Globus pallidus (tissue), 1 donor: Measurements from ENCODE around the gene GNB5.
"Not testable (repeated sequence)": the region's sequence is repeated elsewhere in the genome, so short reads cannot be mapped to it uniquely, and the experiment has no call there.

Source experiments
- DNase-seq: peaks from one replicate; pipeline ENCODE4 v3.0.0-alpha.2; 2015; ENCODE audit warnings: low spot score

The GNB5 gene

DNA sequence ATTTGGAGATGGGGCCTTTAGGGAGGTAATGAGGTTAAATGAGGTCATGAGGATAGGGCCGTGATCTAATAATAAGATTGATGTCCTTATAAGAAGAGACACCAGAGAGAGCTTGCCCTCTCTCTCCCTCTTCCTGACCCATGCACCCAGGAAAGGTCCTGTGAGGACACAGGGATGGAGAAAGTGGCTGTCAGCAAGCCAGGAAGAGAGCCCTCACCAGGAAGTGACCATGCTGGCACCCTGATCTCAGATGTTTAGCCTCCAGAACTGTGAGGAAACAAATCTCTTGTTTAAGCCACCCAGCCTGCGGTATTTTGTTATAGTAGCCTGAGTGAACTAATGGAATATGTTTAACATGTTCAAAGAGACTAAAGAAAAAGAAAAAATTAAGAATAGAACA lies 15.3 kb upstream of the GNB5 start:
- no peak for DNase-seq

DNA sequence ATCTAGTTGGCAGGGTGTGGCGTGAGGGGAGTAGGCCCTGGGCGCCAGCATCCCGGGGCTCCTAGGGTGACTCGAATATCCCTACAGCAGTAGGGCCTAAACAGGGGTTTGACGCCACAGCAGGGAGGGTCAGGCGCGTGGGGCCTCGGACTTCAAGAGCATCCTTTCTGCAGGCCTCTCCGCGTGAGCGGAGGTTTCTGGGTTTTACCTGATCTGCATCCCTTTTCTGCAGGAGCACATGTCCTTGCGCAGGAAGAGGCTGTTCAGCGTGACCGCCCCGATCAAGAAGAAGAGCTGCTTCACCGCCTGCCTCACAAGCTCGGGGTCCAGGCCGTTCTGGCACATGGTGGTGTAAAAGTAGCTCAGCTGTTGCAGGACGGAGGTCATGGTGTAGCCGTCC lies 13.5 kb upstream of the GNB5 start:
- no peak for DNase-seq

DNA sequence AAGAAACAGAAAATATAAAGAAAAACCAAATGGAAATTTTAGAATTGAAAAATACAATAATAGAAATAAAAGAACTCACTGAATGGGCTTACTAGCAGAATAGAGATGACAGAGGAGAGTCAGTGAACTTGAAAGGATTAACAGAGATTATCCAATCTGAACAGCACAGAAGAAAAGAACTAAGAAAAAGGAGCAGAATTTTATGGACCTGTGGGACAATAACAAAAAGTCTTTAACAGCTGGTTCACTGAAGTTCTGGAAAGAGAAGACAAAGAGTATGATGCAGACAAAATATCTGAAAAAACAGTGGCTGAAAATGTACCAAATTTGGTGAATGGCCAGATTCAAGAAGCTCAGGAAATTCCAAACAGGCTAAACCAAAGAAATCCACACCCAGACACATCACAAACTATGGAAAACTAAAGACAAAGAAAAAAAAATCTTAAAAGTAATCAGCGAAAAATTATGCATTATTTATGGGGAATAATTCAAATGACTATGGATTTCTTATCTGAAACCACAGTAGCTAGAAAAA lies 9.7 kb upstream of the GNB5 start:
- no peak for DNase-seq

DNA sequence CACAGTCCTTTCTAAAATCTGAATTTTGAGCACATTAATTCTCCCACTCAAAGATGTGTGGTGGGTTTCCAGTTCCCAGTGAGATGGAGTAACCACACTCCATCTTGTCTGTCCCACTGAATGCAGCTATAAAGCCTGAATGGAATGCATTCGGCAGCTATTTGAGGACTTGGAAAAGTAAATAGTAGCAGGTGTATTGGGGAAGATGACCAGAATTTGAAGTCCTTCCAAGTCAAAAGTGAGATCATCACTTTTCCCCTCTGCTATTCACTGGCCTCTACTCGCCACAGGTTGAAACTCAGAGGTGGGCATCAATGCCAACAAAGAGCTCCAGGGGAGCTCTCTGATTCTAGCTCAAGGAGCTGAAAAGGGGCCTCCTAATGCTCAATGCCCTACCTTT lies 8.1 kb upstream of the GNB5 start:
- DNase-seq = no peak

DNA sequence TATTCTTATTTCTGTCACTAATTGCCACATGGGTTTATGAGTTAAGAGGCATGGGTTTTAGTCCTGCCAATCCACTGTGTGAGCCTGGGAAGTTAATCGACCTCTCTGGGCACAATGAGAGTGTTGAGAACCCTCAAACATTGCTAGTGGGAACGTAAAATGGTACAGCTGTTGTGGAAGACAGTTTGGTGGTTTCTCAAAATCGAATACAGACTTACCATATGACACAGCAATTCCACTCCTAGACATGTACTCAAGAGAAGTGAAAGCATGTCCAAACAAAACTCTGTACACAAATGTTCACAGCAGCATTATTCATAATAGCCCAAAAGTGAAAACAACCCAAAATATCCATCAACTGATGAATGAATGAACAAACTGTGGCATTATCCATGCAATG lies 5.7 kb upstream of the GNB5 start:
- no peak for DNase-seq

DNA sequence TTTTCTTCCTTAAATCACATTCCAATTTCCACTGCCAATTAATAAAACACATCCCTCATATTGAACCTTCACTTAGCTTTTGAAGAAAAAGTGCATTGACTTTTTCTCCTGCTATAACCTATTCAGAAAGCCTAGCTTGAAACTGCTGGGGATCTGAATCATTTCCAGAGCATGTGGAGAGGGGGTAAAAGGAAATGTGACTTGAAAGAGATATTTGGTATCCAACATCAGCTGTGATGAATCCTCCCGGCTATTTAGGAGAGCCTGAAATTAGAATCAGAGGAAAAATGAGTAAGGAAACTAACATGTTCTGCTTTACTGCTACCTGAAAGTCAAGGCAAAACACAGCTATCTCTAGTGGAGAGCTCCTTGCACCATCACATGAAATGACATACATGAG lies 2.6 kb upstream of the GNB5 start:
- DNase-seq = no peak

DNA sequence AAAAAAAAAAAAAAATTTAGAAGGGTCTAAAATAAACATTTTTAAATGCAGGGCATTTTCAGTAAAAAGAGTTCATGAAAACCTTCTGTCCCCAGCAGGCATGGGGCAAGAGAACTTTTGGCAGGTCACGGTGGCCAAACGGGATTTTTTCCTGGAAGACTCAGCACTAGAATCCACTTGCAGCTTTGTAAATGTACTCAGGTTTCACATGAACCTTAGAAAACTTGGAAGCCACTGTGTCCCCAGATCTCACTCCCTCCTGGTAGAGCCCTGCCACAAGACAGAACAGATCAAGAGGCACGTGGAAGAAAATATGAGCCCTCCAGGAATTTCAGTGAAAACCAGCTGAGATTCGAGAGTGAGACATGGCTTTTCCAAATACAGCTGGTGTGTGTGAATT lies 2.1 kb upstream of the GNB5 start:
- no peak for DNase-seq

DNA sequence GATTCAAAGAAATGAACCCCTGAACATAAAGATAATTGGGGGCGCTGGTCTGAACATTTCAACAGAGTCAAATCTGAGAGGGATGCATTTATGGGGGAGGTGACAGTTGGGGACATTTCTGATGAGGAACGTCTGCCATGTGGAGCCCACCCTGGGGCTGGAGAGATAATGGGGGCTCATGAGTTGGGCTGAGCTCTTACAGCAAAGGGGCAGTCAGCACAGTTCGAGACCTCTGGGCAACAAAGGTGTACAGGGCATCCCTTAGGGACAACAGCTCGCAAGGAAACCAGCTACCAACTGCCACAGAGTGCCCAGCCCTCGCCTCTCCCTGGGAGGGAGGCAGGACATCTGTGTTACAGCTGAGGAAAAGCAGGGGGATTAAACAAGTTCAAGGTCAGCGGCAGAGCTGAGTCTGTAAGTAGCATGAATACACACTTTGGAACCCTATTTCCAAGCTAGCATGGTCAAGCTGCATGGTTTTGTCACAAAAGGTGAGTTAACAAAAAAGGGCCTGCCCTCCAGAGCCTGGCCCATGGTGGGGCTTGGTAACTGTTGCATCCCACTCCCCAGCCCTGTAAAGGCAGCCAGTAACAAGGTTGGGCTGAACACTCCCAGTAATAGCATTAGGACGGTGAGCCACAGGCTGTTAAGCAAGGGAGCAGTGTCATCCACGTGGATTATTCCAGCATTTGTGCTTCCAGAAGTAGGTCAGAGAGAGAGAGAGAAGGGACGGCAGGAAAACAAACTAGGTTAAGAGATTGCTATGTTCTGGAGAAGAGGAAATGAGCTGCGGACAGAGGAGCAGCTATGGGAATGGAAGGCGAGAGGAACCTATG lies 4.3 kb downstream of the GNB5 start:
- no peak for DNase-seq

DNA sequence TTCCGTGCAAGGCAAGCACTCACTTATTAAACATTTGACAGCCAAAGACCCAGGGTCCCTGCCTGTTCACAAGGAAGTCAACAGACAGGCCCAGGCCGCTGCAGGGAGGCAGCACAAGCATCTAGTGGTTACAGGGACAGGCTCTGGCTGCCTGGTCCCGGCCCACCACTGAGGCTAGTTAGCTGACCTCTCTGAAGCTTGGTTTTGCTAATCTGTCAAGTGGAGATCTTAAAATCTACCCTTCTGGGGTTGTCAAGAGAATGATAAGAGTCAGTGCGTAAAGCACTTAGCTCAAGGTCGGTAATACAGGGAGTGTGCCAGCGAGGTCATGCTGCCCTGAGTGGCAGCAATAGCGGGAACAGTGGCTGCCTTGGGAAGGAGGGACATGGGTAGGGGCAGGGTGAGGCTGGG lies 6.0 kb downstream of the GNB5 start:
- no peak for DNase-seq

DNA sequence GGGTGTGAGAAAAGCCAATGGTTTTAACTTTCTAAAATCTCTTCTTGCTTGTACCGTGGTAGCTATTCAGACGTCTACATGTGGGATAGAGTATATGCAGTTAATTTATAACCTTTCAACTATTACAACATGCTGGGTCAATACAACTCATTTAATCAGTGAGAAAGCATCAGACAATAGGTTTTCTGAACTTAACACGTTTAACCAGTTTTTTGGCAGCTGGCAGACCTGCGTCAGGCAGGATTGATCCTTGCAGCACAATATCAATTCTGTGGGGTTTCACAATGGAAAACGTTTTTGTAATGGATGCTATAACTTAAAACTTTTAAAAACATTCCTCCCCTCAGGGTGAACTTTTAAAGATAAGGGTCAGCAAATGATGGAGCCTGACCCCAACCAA lies 6.5 kb downstream of the GNB5 start:
- no peak for DNase-seq

DNA sequence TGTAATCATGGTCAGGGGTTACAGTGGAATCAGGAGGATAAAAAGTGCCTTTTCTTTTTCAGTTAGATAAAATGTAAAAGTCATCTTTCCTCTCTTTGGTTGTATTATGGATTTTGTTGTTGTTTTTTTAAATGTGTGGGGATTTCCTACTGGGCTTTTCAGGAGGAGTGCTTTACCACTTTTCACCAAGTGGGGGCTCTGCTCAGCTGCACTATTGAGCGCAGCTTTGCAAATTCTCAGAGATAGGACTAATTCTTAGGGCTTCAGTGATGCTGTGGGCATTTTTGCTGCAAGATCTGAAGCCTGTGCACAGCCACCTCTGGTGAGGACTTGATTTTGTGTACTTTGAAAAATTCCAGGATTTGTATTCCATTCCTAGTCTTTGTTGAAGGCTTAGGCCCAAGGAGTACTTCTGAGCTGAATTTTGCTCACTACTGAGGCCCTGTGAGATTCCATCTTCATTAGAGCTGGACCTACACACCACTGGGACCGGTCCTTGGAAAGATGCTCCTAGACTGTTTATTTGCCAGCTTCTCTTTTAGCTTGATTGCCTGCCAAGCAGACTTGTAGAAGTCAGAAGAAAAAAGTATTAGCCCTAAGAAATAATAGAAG lies 7.5 kb downstream of the GNB5 start:
- DNase-seq = peak; percentile 25

DNA sequence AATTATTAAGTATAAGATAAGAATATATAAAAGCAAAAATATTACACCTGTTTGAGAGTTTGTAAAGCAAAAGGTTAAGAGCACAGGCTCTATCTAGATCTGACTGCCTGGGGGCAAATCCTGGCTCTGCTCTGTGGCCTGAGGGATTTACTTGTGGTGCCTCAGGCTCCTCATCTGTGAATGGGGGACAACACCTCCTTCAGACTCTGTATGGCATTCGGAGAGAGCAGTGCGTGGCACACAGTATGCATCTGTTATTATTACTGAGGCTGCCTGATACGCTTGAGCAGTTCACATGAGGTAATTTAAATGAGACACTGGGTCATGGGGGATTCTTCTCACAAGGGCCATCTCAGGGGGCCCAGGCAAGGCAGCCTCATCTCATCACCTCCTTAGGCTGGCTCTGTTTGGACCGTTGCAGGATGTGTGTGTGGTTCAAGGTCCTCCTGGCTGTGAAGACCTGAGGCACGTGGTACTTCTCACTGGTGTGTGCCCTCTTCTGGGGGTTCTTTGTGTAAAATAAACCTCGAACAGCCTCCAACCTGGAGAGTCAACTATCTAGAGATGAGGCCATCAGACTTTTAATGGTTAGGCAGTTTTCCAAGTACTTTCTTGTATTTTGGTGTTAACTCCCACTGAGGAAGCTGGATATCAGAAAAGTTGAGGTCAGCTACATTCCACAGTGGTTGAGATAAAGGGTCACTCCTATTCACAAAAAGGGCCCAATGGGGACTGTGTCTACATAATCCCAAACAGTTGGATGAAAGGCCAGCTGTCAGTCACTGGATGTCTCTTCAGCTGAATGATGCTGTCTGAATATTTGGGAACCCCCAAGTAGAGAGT lies 9.0 kb downstream of the GNB5 start:
- no peak for DNase-seq

DNA sequence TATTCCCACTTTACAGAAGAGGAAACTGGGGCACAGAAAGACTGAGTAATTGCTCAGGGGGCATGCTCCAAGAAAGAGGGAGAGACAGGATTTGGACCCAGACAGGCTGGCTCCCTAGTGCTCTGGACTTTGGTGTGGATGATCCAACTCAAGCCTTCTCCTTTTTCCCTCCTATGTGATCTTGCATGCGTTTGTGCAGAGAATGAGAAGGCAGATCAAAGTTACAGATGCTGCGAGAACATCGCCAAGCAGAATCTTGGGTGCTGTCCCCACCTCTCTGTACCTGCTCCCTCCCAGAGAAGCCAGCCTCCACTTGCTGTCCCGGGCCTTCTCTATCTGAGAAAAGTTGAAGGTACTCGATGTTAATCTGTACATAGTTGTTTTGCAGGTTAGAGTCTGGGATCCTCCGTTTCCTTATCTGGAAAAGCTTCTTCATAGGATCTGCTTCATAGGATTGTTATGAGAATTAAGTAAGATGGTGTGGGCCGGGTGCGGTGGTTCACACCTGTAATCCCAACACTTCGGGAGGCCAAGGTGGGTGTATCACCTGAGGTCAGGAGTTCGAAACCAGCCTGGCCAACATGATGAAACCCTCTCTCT lies 10.2 kb downstream of the GNB5 start:
- DNase-seq = no peak

DNA sequence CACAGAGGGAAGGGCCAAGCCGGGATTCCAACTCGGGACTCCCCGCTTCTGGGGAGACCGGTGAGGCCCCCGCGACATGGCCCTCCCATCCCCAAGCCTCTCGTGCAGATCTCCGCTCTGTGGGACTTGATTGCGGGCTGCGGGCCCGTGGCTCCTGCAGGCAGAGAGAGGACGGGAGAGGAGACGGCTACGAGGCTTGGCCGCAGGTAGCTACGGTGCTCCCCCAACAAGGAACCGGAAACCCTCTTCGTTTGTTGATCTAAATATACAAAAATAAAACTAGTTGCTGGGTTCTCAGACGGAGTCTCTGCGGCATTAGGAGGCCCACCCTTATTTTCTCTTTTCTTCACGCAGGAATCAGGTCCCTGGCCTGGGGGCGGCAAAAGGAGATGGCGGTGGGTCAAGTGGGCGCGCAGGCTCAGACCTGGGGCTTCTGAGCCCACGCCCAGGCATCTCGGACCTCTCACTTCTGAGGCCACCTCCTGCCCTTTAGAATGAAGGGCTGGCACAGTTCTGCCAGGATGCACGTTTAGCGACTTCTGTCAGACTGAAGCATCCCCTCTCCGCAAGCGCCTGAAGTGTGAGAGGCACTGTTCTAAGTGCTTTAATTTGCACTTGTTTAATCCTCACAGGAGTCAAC lies 10.9 kb downstream of the GNB5 start:
- DNase-seq = no peak

DNA sequence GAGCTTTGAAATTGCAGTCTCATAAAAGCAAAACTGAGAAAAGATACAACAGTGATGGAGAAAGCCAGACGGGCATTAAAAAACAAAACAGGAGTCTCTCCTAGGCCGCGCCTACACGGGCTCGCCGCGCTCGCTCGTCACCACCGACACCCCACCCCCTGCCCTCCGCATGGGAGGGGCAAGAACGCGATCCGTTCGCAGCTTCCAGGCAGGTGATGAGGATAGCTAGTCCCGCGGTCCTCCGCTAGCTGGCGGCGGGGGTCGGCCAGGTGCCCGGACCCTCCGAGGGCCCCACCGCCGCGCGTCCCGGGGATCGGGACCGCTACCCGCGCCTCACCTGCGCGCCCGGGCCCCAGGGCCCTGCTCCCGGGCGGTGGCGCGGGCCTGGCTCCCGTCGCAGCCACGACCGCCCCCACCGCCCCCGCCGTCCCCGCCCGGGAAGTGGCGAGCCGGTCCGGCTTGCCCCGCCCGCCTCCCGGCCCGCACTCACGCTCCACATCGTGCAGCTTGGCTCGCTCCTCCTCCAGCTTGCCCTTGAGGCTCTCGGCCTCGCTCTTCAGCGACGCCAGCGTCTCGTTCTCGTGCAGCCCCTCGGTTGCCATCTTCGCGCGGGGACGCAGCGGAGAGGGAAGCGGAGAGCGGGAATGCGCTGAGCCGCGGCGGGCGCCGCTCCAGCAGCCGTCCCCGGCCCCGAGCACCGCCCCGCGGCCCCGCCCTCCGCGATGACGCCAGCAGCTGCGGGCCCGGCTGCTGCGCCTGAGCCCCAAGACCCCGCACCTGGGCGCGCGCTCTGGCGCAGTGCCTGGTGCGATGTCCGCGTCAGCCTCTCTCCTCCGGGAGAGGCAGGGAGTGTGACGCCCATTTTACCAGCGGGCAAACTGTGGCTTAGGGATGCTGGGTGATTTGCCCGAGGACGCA lies 11.7 kb downstream of the GNB5 start:
- DNase-seq = peak; percentile 67

DNA sequence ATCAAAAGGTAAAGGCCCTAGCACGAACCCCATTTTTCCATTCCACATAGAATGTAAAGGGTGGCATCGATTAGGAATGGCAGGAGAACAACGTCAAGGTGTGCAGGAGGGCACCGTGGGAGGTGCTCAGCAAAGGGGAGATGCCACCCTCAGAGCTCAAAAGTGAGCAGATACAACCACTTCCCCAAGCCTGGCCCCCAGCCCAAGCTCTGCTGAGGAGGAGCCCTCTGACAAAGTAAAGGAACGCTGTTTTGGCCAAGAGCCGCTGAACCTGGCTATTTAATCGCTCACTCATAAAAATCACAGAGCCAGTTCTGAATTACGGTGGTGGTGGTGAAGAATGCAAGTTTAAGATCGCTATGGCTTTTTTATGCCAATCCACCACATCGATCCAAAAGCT lies 12.4 kb downstream of the GNB5 start:
- DNase-seq = no peak

DNA sequence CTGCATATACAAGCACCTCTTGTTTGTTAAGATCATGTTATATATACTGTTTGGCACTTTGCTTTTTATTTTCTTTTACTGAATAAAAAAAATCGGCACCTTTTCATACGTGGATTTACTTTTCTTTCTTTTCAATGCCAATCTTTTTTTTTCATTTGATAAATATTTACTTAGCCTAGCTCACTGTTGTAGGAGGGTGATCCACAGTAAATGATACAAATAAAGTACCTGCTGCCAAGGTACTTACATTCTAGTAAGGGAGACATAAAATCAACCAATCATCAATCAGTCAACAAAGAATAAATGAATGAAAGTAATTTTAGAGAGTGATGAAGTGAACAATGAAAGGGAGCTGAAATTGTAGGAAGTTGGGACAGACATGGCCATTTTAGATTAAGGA lies 18.3 kb downstream of the GNB5 start:
- DNase-seq = no peak

DNA sequence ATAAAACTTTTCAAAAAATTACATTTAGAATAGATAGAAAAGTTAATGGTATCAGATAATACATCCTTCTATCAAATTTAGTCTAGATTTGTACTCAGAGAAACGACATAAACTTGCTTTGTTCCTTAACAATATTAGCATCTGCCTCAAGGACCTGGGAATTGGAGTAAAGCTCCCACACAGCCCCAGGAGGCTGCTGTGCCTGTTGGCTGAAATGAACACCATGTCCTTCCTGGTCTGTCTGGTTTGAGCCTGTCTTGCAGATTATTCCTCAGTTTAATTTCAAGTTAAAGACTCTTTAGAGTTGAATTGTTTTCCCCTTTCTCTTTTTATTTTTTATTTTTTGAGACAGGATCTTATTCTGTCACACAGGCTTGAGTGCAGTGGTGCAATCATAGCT lies 19.4 kb downstream of the GNB5 start:
- DNase-seq = no peak

DNA sequence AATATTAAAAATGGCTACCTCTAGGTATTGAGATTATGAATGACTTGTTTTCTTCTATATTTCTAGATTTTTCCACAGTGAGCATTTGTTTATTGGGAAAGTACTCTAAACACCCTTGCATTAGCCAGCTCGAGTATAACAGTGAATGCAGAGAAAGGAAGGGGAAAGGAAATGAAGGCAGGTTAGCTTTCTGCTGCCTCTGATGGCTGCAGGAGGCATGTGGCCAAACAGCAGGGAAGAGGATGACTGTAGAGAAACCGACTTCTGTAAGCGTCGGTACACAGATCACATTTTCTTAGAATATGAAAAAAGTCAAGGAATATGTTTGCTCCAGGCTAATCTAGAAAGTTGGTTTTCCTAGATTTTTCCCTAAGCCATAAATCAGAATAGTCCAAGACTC lies 19.8 kb downstream of the GNB5 start:
- no peak for DNase-seq

DNA sequence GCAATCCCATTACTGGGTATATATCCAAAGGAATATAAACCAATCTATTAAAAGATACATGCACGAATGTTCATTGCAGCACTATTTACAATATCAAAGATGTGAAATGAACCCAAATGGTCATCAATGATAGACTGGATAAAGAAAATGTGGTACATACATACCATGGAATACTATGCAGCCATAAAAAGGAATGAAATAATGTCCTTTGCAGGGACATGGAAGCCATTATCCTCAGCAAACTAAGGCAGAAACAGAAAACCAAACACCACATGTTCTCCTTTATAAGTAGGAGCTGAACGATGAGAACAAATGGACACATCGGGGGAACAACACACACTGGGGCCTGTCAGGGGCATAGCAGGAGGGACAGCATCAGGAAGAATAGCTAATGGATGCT lies 21.0 kb downstream of the GNB5 start:
- DNase-seq = not testable (repeated sequence)
